Left lung (tissue), 10 donors: ENCODE measurements around the gene PCSK2. TPM values are rescaled to one million over a fixed set of nuclear protein-coding genes. Genes with fewer than 3 reads are reported as not detected.

Experiments used
- ATAC-seq: fragments of 200-7000 bp; cut with Tn5 transposase; one replicate; pipeline ENCODE4 v1.9.1; 2020; ENCODE audit warnings: moderate library complexity
- DNase-seq, 4 donors: peaks; one replicate each; pipeline ENCODE4 v3.0.0-alpha.2; 2013 to 2020
- H3K27ac ChIP-seq, 2 donors: fragments of 200-600 bp; sonication (generic) in 1 of 2; one replicate each; pipeline versions ENCODE4 v1.5.0 to v1.8.0; 2020 to 2021
- H3K27me3 ChIP-seq, 2 donors: fragments of 200-600 bp; sonication (generic) in 1 of 2; one replicate each; pipeline versions ENCODE4 v1.5.0 to v1.8.0; 2020 to 2021
- H3K36me3 ChIP-seq, 2 donors: fragments of 200-600 bp; sonication (generic) in 1 of 2; one replicate each; pipeline versions ENCODE4 v1.5.0 to v1.8.0; 2020 to 2021
- H3K4me1 ChIP-seq, 2 donors: fragments of 200-600 bp; one replicate each; pipeline ENCODE4 v1.8.0; 2021
- H3K4me3 ChIP-seq, 2 donors: fragments of 200-600 bp; sonication (generic) in 1 of 2; one replicate each; pipeline versions ENCODE4 v1.5.0 to v1.8.0; 2020 to 2021; ENCODE audit warnings: mild to moderate bottlenecking in 1 of 2
- H3K9me3 ChIP-seq, 2 donors: fragments of 200-600 bp; sonication (generic) in 1 of 2; one replicate each; pipeline versions ENCODE4 v1.5.0 to v1.8.0; 2020 to 2021
- intact Hi-C, 2 donors: fragments of 100-400 bp; cut with DNase I; formaldehyde crosslinking; loops; one replicate each; pipeline versions ENCODE4 v1.11.2 to v1.14.2; 2022
- polyA plus RNA-seq, 6 donors: library from polyadenylated mRNA; unstranded; fragments of 120-200 nt; gene quantifications; one replicate each; pipeline ENCODE4 v1.2.1, GENCODE V29; 2013; ENCODE audit not compliant: insufficient read length in 6 of 6
- total RNA-seq, 2 donors: library from RNA; stranded (reverse); fragmentation: NEBNext Ultra II Directional; extraction: Animal tissue kit (Norgen Biotek cat#: 25700); gene quantifications; one replicate each; pipeline ENCODE4 v1.2.1, GENCODE V29; 2021
- TF ChIP-seq, protein P1 (sequence below), 2 donors: fragments of 200-600 bp; sonication (generic) in 1 of 2; IDR thresholded peaks; one replicate each; pipeline versions ENCODE4 v1.5.0 to v1.8.0; 2021; ENCODE audit warnings: antibody characterized with exemption in 2 of 2
- donor health status: DM: no; HTN: yes; CAD: no.
- donor health status: DM: no; HTN: no; CAD: no.

The PCSK2 gene
- total and polyA plus RNA-seq, 8 donors = 0.32 to 33.4 (median 0.65) TPM

DNA sequence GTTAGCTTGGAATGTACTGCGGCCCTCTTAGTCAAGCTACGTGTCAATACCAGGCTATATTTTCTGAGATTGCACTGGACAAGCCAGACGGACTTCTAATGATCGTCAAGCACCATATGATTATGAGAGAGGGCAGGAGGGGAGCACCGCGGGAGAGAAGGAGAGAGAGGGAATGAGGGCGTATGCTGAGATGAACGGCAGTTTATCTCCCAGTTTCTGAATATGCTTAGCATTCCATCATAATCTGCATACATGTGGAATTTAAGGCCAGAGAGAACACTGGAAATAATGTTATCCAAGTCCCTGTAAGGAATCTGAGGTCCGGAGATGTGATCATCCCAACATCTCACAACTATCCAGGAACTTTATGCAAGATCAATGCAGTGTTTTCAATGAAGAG, 244.1 kb downstream of the PCSK2 start:
- Histone ChIP-seq H3K9me3 (no peaks in the 10 kb centered on the region), H3K4me1 (no peaks in the 10 kb centered on the region), H3K36me3 (no peaks in the 10 kb centered on the region), H3K27ac (no peak overlapping the region), H3K4me3 (no peak overlapping the region), H3K27me3 (no peaks in the 10 kb centered on the region)
- TF ChIP-seq, protein P1, sequence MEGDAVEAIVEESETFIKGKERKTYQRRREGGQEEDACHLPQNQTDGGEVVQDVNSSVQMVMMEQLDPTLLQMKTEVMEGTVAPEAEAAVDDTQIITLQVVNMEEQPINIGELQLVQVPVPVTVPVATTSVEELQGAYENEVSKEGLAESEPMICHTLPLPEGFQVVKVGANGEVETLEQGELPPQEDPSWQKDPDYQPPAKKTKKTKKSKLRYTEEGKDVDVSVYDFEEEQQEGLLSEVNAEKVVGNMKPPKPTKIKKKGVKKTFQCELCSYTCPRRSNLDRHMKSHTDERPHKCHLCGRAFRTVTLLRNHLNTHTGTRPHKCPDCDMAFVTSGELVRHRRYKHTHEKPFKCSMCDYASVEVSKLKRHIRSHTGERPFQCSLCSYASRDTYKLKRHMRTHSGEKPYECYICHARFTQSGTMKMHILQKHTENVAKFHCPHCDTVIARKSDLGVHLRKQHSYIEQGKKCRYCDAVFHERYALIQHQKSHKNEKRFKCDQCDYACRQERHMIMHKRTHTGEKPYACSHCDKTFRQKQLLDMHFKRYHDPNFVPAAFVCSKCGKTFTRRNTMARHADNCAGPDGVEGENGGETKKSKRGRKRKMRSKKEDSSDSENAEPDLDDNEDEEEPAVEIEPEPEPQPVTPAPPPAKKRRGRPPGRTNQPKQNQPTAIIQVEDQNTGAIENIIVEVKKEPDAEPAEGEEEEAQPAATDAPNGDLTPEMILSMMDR (IDR thresholded peaks at IDR 0.05) = no peak
- intact Hi-C loops = no loop called here
- ATAC-seq = no peak
- DNase-seq = no peak

DNA sequence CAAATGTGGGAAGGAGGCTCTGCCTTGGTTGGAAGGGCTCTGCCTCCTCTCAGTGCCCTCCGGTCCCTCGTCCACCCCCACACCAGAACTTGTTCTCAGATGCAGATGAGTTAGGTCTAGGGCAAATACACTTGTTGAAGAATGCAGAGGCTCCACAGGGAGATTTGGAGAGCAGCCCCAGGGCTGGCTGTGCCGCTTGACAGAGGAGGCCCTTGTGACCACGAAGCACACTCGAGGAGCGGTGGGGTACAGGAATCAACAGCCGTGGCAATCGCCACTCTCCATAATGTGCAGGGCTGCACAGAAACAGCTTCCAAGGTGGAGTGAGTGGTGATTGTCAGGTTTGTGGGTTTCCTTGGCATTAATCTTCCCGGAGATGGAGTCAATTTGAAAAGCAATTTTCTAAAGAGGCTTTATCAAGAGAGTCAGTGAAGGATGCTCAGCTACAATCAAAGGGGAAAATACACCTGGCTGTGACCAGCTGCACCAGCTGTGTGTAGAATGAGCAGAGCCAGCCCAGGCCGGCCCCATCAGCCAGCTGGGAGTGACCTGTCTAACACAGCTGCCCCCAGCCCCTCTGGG, 244.9 kb downstream of the PCSK2 start:
- TF ChIP-seq, protein P1 (IDR thresholded peaks at IDR 0.05) = no peak
- Histone ChIP-seq H3K27ac (no peak overlapping the region), H3K4me3 (no peak overlapping the region), H3K36me3 (no peaks in the 10 kb centered on the region), H3K27me3 (no peaks in the 10 kb centered on the region), H3K9me3 (no peaks in the 10 kb centered on the region), H3K4me1 (no peaks in the 10 kb centered on the region)
- DNase-seq = no peak
- ATAC-seq = no peak
- intact Hi-C loops = no loop called here

DNA sequence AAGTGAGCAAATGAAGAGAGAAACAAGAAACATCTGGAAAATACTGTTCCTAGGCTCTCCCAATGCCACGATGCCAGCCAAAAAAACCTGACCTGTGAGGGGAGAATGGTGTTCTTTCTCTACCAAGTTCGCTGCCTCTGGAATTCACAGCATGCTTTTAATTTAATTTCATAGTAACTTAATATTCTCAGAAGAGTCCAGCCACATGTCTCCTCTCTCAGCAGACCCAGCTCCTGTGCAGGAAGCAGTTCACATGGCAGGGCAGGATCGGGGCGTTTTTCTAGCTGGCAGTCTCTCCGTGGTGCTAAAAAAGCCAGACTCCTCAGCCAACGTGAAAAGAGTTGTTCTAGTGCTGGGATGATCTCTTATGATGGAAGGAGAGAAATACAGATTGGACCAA, 246.8 kb downstream of the PCSK2 start:
- Histone ChIP-seq H3K9me3 (no peaks in the 10 kb centered on the region), H3K27ac (no peak overlapping the region), H3K4me3 (no peak overlapping the region), H3K4me1 (no peaks in the 10 kb centered on the region), H3K36me3 (no peaks in the 10 kb centered on the region), H3K27me3 (no peaks in the 10 kb centered on the region)
- no peak for ATAC-seq
- TF ChIP-seq, protein P1 (IDR thresholded peaks at IDR 0.05) = no peak
- intact Hi-C loops = no loop called here
- DNase-seq = no peak

DNA sequence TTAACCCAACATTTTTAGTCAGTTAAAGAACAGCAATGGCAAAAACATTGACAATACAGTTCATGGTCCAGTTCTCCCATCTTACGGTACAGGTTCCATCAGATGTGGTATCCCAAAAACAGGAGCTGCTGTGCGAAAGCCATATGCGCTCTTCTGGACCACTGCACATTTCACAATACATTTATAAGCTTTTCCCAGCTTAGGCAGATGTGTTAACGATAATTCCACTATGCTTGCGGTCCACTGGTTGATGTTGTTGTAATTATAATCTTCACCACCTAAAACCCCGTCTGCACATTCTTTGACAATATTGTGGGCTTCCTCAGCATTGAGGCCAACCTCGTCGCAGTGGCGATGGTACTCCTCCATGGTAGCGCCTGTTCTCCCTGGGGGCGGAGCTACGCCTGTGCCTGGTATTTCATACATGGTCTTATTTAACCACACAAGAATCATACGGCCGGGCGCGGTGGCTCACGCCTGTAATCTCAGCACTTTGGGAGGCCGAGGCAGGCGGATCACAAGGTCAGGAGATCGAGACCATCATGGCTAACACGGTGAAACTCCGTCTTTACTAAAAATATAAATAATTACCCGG, 252.3 kb downstream of the PCSK2 start:
- DNase-seq (no peak), ATAC-seq (no peak)
- intact Hi-C loops = no loop called here
- H3K4me1 ChIP-seq = no peaks in the 10 kb centered on the region
- no peaks in the 10 kb centered on the region for H3K36me3 ChIP-seq
- H3K4me3 ChIP-seq = no peak overlapping the region
- TF ChIP-seq, protein P1 (IDR thresholded peaks at IDR 0.05) = no peak
- no peaks in the 10 kb centered on the region for H3K9me3 ChIP-seq
- no peak overlapping the region for H3K27ac ChIP-seq
- H3K27me3 ChIP-seq = no peaks in the 10 kb centered on the region

DNA sequence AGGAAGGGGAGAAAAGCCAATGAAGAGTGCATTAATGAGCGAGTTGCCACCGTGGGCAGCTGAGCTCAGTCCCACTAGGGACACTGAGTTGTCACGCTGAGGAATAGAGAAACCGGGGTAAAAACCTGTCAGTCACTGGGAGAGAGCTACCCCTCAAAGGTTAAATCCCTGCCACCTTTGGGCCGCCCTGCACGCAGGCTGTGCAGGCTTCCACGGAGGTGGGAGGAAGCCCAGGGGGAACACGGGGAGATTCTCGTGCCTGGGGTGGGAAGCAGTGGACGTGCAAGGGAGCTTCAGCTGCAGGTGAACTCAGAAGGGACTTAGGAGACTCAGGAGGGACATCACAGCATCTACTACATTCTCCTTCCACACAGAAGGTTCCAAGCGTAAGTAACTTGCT, 253.9 kb downstream of the PCSK2 start:
- no peak for ATAC-seq
- Histone ChIP-seq H3K27ac (no peak overlapping the region), H3K27me3 (no peaks in the 10 kb centered on the region), H3K4me3 (no peak overlapping the region), H3K36me3 (no peaks in the 10 kb centered on the region), H3K4me1 (no peaks in the 10 kb centered on the region), H3K9me3 (no peaks in the 10 kb centered on the region)
- DNase-seq = no peak
- intact Hi-C loops = no loop called here
- TF ChIP-seq, protein P1 (IDR thresholded peaks at IDR 0.05) = no peak
